BE2C (cell line): ENCODE results near the gene TTC23. TPM values are rescaled to one million over a fixed set of nuclear protein-coding genes. Genes with fewer than 3 reads are reported as not detected.
A peak's percentile ranks its signal among the peaks of the same experiment; 100 is the strongest.

Experiments
- DNase-seq: peaks from one replicate; pipeline ENCODE4 v3.0.0-alpha.2; 2020
- H3K27me3 ChIP-seq: fragments of 250-450 bp; sonication (Bioruptor Pico); 2 replicates; pipeline ENCODE4 v1.5.1; 2020; ENCODE audit warnings: mild to moderate bottlenecking
- H3K36me3 ChIP-seq: fragments of 250-450 bp; sonication (Bioruptor Pico); 2 replicates; pipeline ENCODE4 v1.5.1; 2020; ENCODE audit warnings: mild to moderate bottlenecking
- H3K4me1 ChIP-seq: fragments of 250-450 bp; sonication (Bioruptor Pico); 2 replicates; pipeline ENCODE4 v1.5.1; 2020
- H3K4me3 ChIP-seq: 2 replicates; pipeline ENCODE4 v1.5.1; 2011; ENCODE audit warnings: low read depth, low read length
- H3K9me3 ChIP-seq: fragments of 250-450 bp; sonication (Bioruptor Pico); 2 replicates; pipeline ENCODE4 v1.5.1; 2020
- CTCF ChIP-seq: IDR thresholded peaks from 2 replicates; pipeline ENCODE4 v1.5.1; 2012; ENCODE audit warnings: mild to moderate bottlenecking, low read depth, low read length
- polyA plus RNA-seq: library from polyadenylated mRNA; unstranded; fragments of >200 nt; gene quantifications from one replicate; pipeline ENCODE4 v1.2.1, GENCODE V29; 2012; ENCODE audit warnings: low read depth, missing spikeins; ENCODE audit not compliant: insufficient read length, insufficient read depth

The TTC23 gene
- polyA plus RNA-seq = 14.5 TPM

GRCh38 chr15:99249270-99249841 lies at the start of gene TTC23:
TTC23 (minus strand) TSS chr15:99249581; CDS start chr15:99228712, 20,869 bp downstream.
- H3K36me3 ChIP-seq = no peaks in the 10 kb centered on the region; the same call in 1 of the 2 replicates
- H3K4me1 ChIP-seq = no peaks in the 10 kb centered on the region; the same call in 1 of the 2 replicates
- H3K4me3 ChIP-seq = peak within 1 kb of the TSS; percentile 71
- no peak for DNase-seq
- no peaks in the 10 kb centered on the region for H3K9me3 ChIP-seq
- TF ChIP-seq CTCF = no peak
- no peaks in the 10 kb centered on the region for H3K27me3 ChIP-seq

GRCh38 chr15:99296386-99296785 lies 47.0 kb upstream of the TTC23 start:
- H3K9me3 ChIP-seq = no peaks in the 10 kb centered on the region
- TF ChIP-seq CTCF = no peak
- H3K36me3 ChIP-seq = no peaks in the 10 kb centered on the region
- no peak for DNase-seq
- no peaks in the 10 kb centered on the region for H3K27me3 ChIP-seq
- no peak overlapping the region for H3K4me3 ChIP-seq
- H3K4me1 ChIP-seq = no peaks in the 10 kb centered on the region

GRCh38 chr15:99295840-99296239 lies 46.5 kb upstream of the TTC23 start:
- no peaks in the 10 kb centered on the region for H3K27me3 ChIP-seq
- H3K4me1 ChIP-seq = no peaks in the 10 kb centered on the region
- DNase-seq = no peak
- no peaks in the 10 kb centered on the region for H3K9me3 ChIP-seq
- H3K36me3 ChIP-seq = no peaks in the 10 kb centered on the region
- TF ChIP-seq CTCF = no peak
- H3K4me3 ChIP-seq = no peak overlapping the region

- Histone ChIP-seq H3K27me3 (no peaks in the 10 kb centered on the region), H3K36me3 (no peaks in the 10 kb centered on the region), H3K4me1 (no peaks in the 10 kb centered on the region), H3K9me3 (no peaks in the 10 kb centered on the region), H3K4me3 (no peak overlapping the region)
- DNase-seq = no peak
- no peak for TF ChIP-seq CTCF
Measured at GRCh38 chr15:99291643-99292042, 42.3 kb upstream of the TTC23 start.

- no peak for DNase-seq
- TF ChIP-seq CTCF = no peak
- Histone ChIP-seq H3K4me3 (no peak overlapping the region), H3K36me3 (no peaks in the 10 kb centered on the region), H3K4me1 (no peaks in the 10 kb centered on the region), H3K27me3 (no peaks in the 10 kb centered on the region), H3K9me3 (no peaks in the 10 kb centered on the region)
Measured at GRCh38 chr15:99283717-99284116, 34.3 kb upstream of the TTC23 start.

- H3K36me3 ChIP-seq = no peaks in the 10 kb centered on the region
- H3K9me3 ChIP-seq = no peaks in the 10 kb centered on the region
- no peaks in the 10 kb centered on the region for H3K27me3 ChIP-seq
- TF ChIP-seq CTCF = no peak
- no peak for DNase-seq
- H3K4me3 ChIP-seq = no peak overlapping the region
- no peaks in the 10 kb centered on the region for H3K4me1 ChIP-seq
Measured at GRCh38 chr15:99282586-99282985, 33.2 kb upstream of the TTC23 start.
